Right atrium auricular region (tissue), 2 donors: ENCODE measurements around the gene TMEM39B. TPM values are rescaled to one million over a fixed set of nuclear protein-coding genes. Genes with fewer than 3 reads are reported as not detected.

ENCODE experiments used
- DNase-seq: peaks from one replicate; pipeline ENCODE4 v3.0.0-alpha.2; 2019; ENCODE audit warnings: low spot score
- H3K27ac ChIP-seq, 2 donors: fragments of 200-600 bp; sonication (generic); 1 replicate in 1 of 2; 2 replicates in 1 of 2; pipeline ENCODE4 v1.5.1; 2016 to 2019
- H3K27me3 ChIP-seq, 2 donors: fragments of 200-600 bp; sonication (generic); one replicate each; pipeline versions ENCODE4 v1.5.1 to v1.6.0; 2017 to 2019
- H3K36me3 ChIP-seq: fragments of 200-600 bp; sonication (generic); one replicate; pipeline ENCODE4 v1.5.1; 2016
- H3K4me1 ChIP-seq, 2 donors: fragments of 200-600 bp; sonication (generic); one replicate each; pipeline versions ENCODE4 v1.5.1 to v1.6.0; 2017 to 2019
- H3K4me3 ChIP-seq, 2 donors: fragments of 200-600 bp; sonication (generic); 1 replicate in 1 of 2; 2 replicates in 1 of 2; pipeline ENCODE4 v1.5.1; 2017 to 2019; ENCODE audit warnings: mild to moderate bottlenecking in 1 of 2, moderate library complexity in 1 of 2
- H3K9me3 ChIP-seq, 2 donors: fragments of 200-600 bp; sonication (generic); one replicate each; pipeline ENCODE4 v1.5.1; 2019
- total RNA-seq, 2 donors: library from RNA; depleted of rRNA; stranded (reverse); fragments of >200 nt; gene quantifications; one replicate each; pipeline ENCODE4 v1.1.0, GENCODE V29; 2016
- TF ChIP-seq, protein P1 (sequence below), 2 donors: fragments of 200-600 bp; sonication (generic); IDR thresholded peaks; one replicate each; pipeline ENCODE4 v1.5.1; 2019; ENCODE audit warnings: antibody characterized with exemption in 2 of 2

The TMEM39B gene
- total RNA-seq, 2 donors from 2014 or later = 3.2 to 5.0 TPM

DNA sequence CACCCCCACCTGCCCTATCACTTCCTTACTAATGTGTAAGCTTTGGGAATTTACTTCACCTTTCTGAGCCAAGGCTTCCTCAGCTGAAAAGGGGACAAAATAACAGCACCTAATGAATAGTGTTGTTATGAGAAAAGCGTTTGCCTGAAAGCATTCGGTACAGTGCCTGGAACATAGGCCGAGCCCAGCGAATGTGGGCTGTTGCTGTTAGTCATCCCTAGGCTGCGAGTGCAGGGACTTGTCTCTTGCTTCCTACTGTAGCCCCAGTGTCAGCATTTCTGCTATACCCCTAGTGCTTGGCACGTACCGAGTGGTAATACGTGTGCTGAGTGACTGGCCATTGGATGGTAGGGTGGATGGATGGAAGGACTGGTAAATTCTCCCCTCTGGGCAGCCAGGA, 18.4 kb downstream of the TMEM39B start:
- no peak overlapping the region for H3K4me3 ChIP-seq
- H3K27me3 ChIP-seq = no peaks in the 10 kb centered on the region
- DNase-seq = no peak
- H3K9me3 ChIP-seq = no peaks in the 10 kb centered on the region
- H3K4me1 ChIP-seq = no peaks in the 10 kb centered on the region
- TF ChIP-seq, protein P1, sequence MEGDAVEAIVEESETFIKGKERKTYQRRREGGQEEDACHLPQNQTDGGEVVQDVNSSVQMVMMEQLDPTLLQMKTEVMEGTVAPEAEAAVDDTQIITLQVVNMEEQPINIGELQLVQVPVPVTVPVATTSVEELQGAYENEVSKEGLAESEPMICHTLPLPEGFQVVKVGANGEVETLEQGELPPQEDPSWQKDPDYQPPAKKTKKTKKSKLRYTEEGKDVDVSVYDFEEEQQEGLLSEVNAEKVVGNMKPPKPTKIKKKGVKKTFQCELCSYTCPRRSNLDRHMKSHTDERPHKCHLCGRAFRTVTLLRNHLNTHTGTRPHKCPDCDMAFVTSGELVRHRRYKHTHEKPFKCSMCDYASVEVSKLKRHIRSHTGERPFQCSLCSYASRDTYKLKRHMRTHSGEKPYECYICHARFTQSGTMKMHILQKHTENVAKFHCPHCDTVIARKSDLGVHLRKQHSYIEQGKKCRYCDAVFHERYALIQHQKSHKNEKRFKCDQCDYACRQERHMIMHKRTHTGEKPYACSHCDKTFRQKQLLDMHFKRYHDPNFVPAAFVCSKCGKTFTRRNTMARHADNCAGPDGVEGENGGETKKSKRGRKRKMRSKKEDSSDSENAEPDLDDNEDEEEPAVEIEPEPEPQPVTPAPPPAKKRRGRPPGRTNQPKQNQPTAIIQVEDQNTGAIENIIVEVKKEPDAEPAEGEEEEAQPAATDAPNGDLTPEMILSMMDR (IDR thresholded peaks at IDR 0.05) = no peak
- peaks cover 36% of the 10 kb centered on the region for H3K36me3 ChIP-seq
- H3K27ac ChIP-seq = no peak overlapping the region

DNA sequence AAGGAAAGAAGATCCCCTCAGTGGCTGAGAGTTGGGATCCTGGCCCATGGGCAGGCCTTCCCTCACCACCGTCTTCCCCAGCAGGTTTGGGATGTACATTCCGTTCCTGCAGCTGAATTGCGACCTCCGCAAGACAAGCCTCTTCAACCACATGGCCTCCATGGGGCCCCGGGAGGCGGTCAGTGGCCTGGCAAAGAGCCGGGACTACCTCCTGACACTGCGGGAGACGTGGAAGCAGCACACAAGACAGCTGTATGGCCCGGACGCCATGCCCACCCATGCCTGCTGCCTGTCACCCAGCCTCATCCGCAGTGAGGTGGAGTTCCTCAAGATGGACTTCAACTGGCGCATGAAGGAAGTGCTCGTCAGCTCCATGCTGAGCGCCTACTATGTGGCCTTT, 18.9 kb downstream of the TMEM39B start:
- no peak for DNase-seq
- Histone ChIP-seq H3K27me3 (no peaks in the 10 kb centered on the region), H3K27ac (no peak overlapping the region), H3K4me1 (no peaks in the 10 kb centered on the region), H3K4me3 (no peak overlapping the region), H3K36me3 (peaks cover 36% of the 10 kb centered on the region), H3K9me3 (no peaks in the 10 kb centered on the region)
- TF ChIP-seq, protein P1 (IDR thresholded peaks at IDR 0.05) = no peak

DNA sequence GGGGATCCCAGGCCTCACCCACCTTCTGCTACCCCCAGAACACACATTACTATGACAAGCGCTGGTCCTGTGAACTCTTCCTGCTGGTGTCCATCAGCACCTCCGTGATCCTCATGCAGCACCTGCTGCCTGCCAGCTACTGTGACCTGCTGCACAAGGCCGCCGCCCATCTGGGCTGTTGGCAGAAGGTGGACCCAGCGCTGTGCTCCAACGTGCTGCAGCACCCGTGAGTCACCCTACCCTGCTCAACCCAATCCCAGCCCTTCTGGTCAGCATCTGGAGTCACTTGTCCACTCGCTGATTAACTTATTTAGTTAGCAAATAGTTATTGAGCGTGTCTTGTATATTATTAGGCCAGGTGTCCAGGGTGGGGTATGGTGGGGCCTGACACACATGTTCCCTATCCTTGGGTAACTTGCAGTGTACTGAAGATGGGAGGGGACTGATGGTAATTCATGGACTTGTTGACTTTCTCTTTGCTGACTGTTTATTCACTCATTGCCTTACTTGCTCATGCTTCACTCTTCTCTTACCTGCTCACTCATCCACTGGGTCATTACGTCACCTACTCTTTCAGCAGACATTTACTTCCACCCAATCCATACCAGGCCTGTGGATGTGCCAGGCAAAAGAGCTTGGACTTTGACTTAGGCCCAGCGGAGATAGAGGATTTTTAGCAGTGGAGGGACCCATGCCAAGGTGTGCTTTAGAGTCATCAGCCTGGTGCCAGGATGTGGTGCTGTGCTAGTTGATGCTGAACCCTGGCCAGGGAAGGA, 22.2 kb downstream of the TMEM39B start:
- DNase-seq = no peak
- Histone ChIP-seq H3K27me3 (no peaks in the 10 kb centered on the region), H3K27ac (no peak overlapping the region), H3K4me1 (no peaks in the 10 kb centered on the region), H3K9me3 (no peaks in the 10 kb centered on the region), H3K36me3 (peaks cover 46% of the 10 kb centered on the region), H3K4me3 (no peak overlapping the region)
- TF ChIP-seq, protein P1 (IDR thresholded peaks at IDR 0.05) = no peak

DNA sequence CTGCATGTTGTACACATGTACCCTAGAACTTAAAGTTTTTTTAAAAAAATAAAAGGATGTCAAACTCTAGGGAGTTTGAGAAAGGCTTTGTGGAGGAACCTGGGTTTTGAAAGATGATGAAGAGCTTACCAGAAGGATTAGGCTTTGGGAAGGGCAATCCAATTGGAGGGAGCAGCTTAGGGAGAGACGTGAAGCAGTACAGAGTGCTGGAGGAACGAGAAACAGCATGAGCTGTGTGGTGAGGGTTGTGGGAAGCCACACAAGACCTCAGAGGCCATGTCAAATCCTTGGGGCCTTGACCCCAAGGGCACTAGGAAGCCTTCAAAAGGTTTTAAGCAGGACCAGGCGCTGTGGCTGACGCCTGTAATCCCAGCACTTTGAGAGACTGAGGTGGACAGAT, 26.7 kb downstream of the TMEM39B start:
- DNase-seq = no peak
- H3K9me3 ChIP-seq = no peaks in the 10 kb centered on the region
- H3K27me3 ChIP-seq = no peaks in the 10 kb centered on the region
- no peak overlapping the region for H3K27ac ChIP-seq
- TF ChIP-seq, protein P1 (IDR thresholded peaks at IDR 0.05) = no peak
- H3K36me3 ChIP-seq = peaks cover 29% of the 10 kb centered on the region
- no peak overlapping the region for H3K4me3 ChIP-seq
- H3K4me1 ChIP-seq = no peaks in the 10 kb centered on the region

DNA sequence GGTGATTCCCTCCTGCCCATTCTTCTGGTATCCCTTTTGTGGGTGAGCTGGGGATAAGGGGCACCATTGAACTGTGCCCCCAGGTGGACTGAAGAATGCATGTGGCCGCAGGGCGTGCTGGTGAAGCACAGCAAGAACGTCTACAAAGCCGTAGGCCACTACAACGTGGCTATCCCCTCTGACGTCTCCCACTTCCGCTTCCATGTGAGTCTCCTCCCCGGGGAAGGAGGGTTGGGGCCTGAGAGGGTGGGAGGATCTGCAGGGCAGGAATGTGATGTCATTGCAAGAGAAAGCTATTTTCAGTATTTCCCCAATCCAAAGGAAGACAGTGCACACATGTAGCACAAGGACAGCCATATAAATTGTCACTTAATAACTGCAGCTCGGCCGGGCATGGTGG, 27.6 kb downstream of the TMEM39B start:
- Histone ChIP-seq H3K36me3 (peaks cover 21% of the 10 kb centered on the region), H3K4me3 (no peak overlapping the region), H3K27me3 (no peaks in the 10 kb centered on the region), H3K27ac (peak overlapping the region in 1 of 2 donors; percentile 39), H3K9me3 (no peaks in the 10 kb centered on the region), H3K4me1 (no peaks in the 10 kb centered on the region)
- TF ChIP-seq, protein P1 (IDR thresholded peaks at IDR 0.05) = no peak
- DNase-seq = no peak
